HEK293 (cell line): Measurements from ENCODE around the gene VGLL2.

Source experiments
- CTCF ChIA-PET: fragments of 350-600 bp; formaldehyde crosslinking; extraction: SDS; loops from one replicate; lab custom pipeline; 2021; ENCODE audit warnings: antibody characterized with exemption; lab: Yijun Ruan, JAX
- POLR2A ChIA-PET: fragments of 300-600 bp; formaldehyde crosslinking; extraction: SDS; loops from one replicate; lab custom pipeline; 2020; ENCODE audit warnings: antibody characterized with exemption, inconsistent platforms; lab: Yijun Ruan, JAX
- H3K27ac ChIP-seq: fragments of 200-500 bp; sonication (Bioruptor generic); 2 replicates; pipeline ENCODE4 v1.5.1; 2014; ENCODE audit warnings: low read depth, low read length, control low read depth, inconsistent platforms; ENCODE audit errors: extremely low read depth
- H3K36me3 ChIP-seq, 2 experiments: fragments of 200-500 bp in 1 of 2; sonication (Bioruptor generic) in 1 of 2; 1 replicate in 1 of 2; 2 replicates in 1 of 2; pipeline ENCODE4 v1.5.1; 2014 to 2017; ENCODE audit warnings: inconsistent platforms in 2 of 2, low read length in 2 of 2; ENCODE audit not compliant: control insufficient read depth in 2 of 2, insufficient read depth in 1 of 2
- H3K4me1 ChIP-seq: fragments of 200-500 bp; sonication (Bioruptor generic); 2 replicates; pipeline ENCODE4 v1.5.1; 2014; ENCODE audit warnings: mild to moderate bottlenecking, low read length, inconsistent platforms; ENCODE audit not compliant: control insufficient read depth, insufficient read depth
- H3K4me3 ChIP-seq: 2 replicates; pipeline ENCODE4 v1.5.1; 2011; ENCODE audit warnings: low read depth, mild to moderate bottlenecking, control low read depth, low read length, moderate library complexity
- H3K9me3 ChIP-seq: fragments of 200-500 bp; sonication (Bioruptor generic); 2 replicates; pipeline ENCODE4 v1.5.1; 2014; ENCODE audit warnings: low read depth, low read length, inconsistent platforms; ENCODE audit not compliant: control insufficient read depth, insufficient read depth
- CTCF ChIP-seq: fragments of 450-650 bp; formaldehyde crosslinking; IDR thresholded peaks from 2 replicates; pipeline ENCODE4 v1.5.1; 2016; ENCODE audit warnings: missing biosample characterization, missing genetic modification characterization
- ZNF121 ChIP-seq: fragments of 450-650 bp; formaldehyde crosslinking; IDR thresholded peaks from 2 replicates; pipeline ENCODE4 v1.5.1; 2016; ENCODE audit warnings: missing biosample characterization, missing genetic modification characterization
- ZNF140 ChIP-seq: fragments of 450-650 bp; formaldehyde crosslinking; IDR thresholded peaks from 2 replicates; pipeline ENCODE4 v1.5.1; 2016; ENCODE audit warnings: missing biosample characterization, missing genetic modification characterization
- ZNF155 ChIP-seq: fragments of 450-650 bp; formaldehyde crosslinking; IDR thresholded peaks from 2 replicates; pipeline ENCODE4 v1.5.1; 2016; ENCODE audit warnings: missing biosample characterization, missing genetic modification characterization
- ZNF366 ChIP-seq: fragments of 450-650 bp; formaldehyde crosslinking; conservative IDR thresholded peaks from 2 replicates; pipeline ENCODE4 v1.5.1; 2016; ENCODE audit warnings: missing biosample characterization, missing genetic modification characterization
- ZNF48 ChIP-seq: fragments of 450-650 bp; formaldehyde crosslinking; IDR thresholded peaks from 2 replicates; pipeline ENCODE4 v1.5.1; 2016; ENCODE audit warnings: missing biosample characterization, missing genetic modification characterization
- ZNF654 ChIP-seq: fragments of 450-650 bp; formaldehyde crosslinking; IDR thresholded peaks from 2 replicates; pipeline ENCODE4 v1.5.1; 2016; ENCODE audit warnings: low read depth, missing biosample characterization, missing genetic modification characterization
- ZNF670 ChIP-seq: fragments of 450-650 bp; formaldehyde crosslinking; IDR thresholded peaks from 2 replicates; pipeline ENCODE4 v1.5.1; 2016; ENCODE audit warnings: missing biosample characterization, missing genetic modification characterization, low read depth
- ZSCAN16 ChIP-seq: fragments of 450-650 bp; formaldehyde crosslinking; IDR thresholded peaks from 2 replicates; pipeline ENCODE4 v1.5.1; 2016; ENCODE audit warnings: missing biosample characterization, missing genetic modification characterization

Gene VGLL2

DNA sequence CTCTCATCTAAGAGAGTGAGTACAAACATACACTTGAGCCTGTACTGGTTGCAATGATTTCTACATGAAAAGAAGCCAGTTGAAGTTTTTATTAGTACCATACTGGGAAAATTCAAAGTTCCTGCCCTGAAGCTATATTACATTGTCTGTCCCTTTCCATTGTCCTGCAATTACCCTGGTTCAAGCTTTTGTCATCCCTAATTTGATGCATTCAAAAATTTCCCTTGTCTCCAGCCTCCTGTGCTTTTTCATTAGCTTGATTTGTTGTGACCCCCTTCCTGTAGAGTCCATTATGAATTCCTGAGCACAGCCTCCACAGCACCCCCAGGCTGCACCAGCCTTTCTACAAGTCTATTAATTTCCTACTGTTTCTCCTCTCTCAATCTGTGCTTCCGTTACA is 46.4 kb downstream of the VGLL2 start:
- Histone ChIP-seq H3K36me3 (no peaks in the 10 kb centered on the region), H3K4me1 (no peaks in the 10 kb centered on the region), H3K27ac (no peak overlapping the region), H3K4me3 (no peak overlapping the region), H3K9me3 (no peaks in the 10 kb centered on the region)
- ChIA-PET POLR2A (no interaction called here), CTCF (no interaction called here)
- no peak for TF ChIP-seq ZNF121
- TF ChIP-seq ZNF140 (tag by site-specific recombination): no peak
- no peak for TF ChIP-seq ZNF48 (tag by site-specific recombination)
- no peak for TF ChIP-seq ZNF670
- TF ChIP-seq ZNF366 (tag by site-specific recombination): no peak

DNA sequence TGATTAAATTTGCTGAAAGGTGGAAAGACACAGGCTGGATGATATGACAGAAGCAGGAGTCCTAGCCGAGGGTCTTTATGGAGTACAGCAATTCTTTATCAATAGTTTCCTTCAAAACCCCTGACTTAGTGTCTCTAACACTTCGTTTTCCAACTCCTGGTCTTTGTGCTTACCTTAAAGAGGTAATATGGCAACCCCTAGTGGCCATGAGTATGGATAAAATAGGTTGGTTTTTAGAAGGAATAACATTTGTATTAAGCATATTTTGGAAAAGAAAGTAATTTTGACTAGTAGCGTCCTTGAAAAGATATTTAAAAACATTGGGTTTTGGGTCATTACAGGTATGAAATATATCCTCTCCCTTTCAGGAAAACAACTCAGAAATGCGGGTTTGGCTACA is 51.9 kb downstream of the VGLL2 start:
- no peaks in the 10 kb centered on the region for H3K4me1 ChIP-seq
- H3K27ac ChIP-seq: no peak overlapping the region
- CTCF ChIA-PET: interaction anchor here (0.6 to 8.3 kb wide), 16 partner anchors 9 to 367 kb away, joined by 3 to 93 read pairs (median 4); no protein-coding TSS in a partner anchor
- no peak overlapping the region for H3K4me3 ChIP-seq
- TF ChIP-seq ZSCAN16 (tag by site-specific recombination) (no peak), CTCF (tag by site-specific recombination) (0 out of 2 replicates have a peak, but pooled peaks have one; percentile 41), ZNF654 (tag by site-specific recombination) (peak; percentile 75), ZNF155 (tag by site-specific recombination) (no peak)
- POLR2A ChIA-PET: no interaction called here
- no peaks in the 10 kb centered on the region for H3K36me3 ChIP-seq
- no peaks in the 10 kb centered on the region for H3K9me3 ChIP-seq
